Esophagus squamous epithelium (tissue), 5 donors: ENCODE measurements around the gene LIPC. TPM values are rescaled to one million over a fixed set of nuclear protein-coding genes. Genes with fewer than 3 reads are reported as not detected.

ENCODE experiments used
- DNase-seq: peaks from one replicate; lab custom pipeline; 2025; lab: John Stamatoyannopoulos, UW
- H3K27ac ChIP-seq, 4 donors: fragments of 200-600 bp; sonication (generic); one replicate each; pipeline ENCODE4 v1.5.1; 2016 to 2019; ENCODE audit warnings: mild to moderate bottlenecking in 1 of 4
- H3K27me3 ChIP-seq, 4 donors: fragments of 200-600 bp; sonication (generic); 1 replicate in 3 of 4; 2 replicates in 1 of 4; pipeline versions ENCODE4 v1.5.1 to v1.6.0; 2017 to 2021; ENCODE audit warnings: antibody characterized with exemption in 1 of 4
- H3K36me3 ChIP-seq, 3 donors: fragments of 200-600 bp; sonication (generic); one replicate each; pipeline ENCODE4 v1.5.1; 2016 to 2019
- H3K4me1 ChIP-seq, 3 donors: fragments of 200-600 bp; sonication (generic); one replicate each; pipeline ENCODE4 v1.5.1; 2017 to 2019
- H3K4me3 ChIP-seq, 4 donors: fragments of 200-600 bp; sonication (generic); 1 replicate in 3 of 4; 2 replicates in 1 of 4; pipeline ENCODE4 v1.5.1; 2016 to 2019; ENCODE audit warnings: mild to moderate bottlenecking in 2 of 4, moderate library complexity in 1 of 4
- H3K9me3 ChIP-seq, 3 donors: fragments of 200-600 bp; sonication (generic); one replicate each; pipeline ENCODE4 v1.5.1; 2016 to 2019
- POLR2A ChIP-seq, 4 donors: fragments of 450-650 bp; IDR thresholded peaks; one replicate each; pipeline ENCODE4 v1.6.1; 2017; ENCODE audit warnings: antibody characterized with exemption in 4 of 4, mild to moderate bottlenecking in 4 of 4, moderate library complexity in 3 of 4
- WGBS, 2 donors: methylation state at CpG; one replicate each; pipeline ENCODE4 v1.1.5; 2018; 5-methylcytosine and 5-hydroxymethylcytosine counted together
- intact Hi-C: fragments of 100-400 bp; cut with DNase I; formaldehyde crosslinking; loops from one replicate; pipeline ENCODE4 v1.15.0; 2022
- total RNA-seq, 4 donors: library from RNA; depleted of rRNA; stranded (reverse); fragments of >200 nt; gene quantifications; one replicate each; pipeline ENCODE4 v1.1.0, GENCODE V29; 2016
- TF ChIP-seq, protein P1 (sequence below), 6 experiments: fragments of 450-650 bp in 4 of 6; fragments of 200-600 bp in 2 of 6; sonication (generic) in 2 of 6; IDR thresholded peaks; one replicate each; pipeline ENCODE4 v1.5.1; 2016 to 2019; ENCODE audit warnings: antibody characterized with exemption in 6 of 6, mild to moderate bottlenecking in 4 of 6, moderate library complexity in 4 of 6
- donor health status: DM: yes; HTN: yes; CAD: no.

The LIPC gene
- total RNA-seq, 4 donors from 2014 or later, result 0.27 to 1.1 (median 0.38) TPM; not detected in 1

DNA sequence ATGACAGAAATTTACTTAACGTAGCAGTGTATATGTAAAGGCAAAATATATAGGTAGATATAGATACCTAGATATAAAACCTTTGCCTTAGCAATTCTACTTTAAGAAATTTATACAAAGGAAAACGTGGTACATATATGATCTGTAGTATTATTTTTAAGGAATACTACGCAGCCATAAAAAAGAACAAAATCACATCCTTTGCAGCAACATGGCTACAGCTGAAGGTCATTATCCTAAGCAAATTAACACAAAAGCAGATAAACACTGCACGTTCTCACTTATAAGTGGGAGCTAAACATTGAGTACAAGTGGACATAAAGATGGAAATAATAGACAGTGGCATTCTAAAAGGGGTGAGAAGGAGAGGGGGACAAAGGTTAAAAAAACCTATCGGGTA, 14.8 kb upstream of the LIPC start:
- intact Hi-C loops, result no loop called here
- no peaks in the 10 kb centered on the region for H3K27me3 ChIP-seq
- WGBS, 2 donors, result 68 to 93% methylated on average over 5 of the region's 5 CpGs
- H3K4me1 ChIP-seq, result no peaks in the 10 kb centered on the region
- no peak overlapping the region for H3K4me3 ChIP-seq
- no peak for TF ChIP-seq POLR2A (IDR thresholded peaks at IDR 0.05)
- TF ChIP-seq, protein P1, sequence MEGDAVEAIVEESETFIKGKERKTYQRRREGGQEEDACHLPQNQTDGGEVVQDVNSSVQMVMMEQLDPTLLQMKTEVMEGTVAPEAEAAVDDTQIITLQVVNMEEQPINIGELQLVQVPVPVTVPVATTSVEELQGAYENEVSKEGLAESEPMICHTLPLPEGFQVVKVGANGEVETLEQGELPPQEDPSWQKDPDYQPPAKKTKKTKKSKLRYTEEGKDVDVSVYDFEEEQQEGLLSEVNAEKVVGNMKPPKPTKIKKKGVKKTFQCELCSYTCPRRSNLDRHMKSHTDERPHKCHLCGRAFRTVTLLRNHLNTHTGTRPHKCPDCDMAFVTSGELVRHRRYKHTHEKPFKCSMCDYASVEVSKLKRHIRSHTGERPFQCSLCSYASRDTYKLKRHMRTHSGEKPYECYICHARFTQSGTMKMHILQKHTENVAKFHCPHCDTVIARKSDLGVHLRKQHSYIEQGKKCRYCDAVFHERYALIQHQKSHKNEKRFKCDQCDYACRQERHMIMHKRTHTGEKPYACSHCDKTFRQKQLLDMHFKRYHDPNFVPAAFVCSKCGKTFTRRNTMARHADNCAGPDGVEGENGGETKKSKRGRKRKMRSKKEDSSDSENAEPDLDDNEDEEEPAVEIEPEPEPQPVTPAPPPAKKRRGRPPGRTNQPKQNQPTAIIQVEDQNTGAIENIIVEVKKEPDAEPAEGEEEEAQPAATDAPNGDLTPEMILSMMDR (IDR thresholded peaks at IDR 0.05), result no peak
- no peaks in the 10 kb centered on the region for H3K36me3 ChIP-seq
- no peaks in the 10 kb centered on the region for H3K9me3 ChIP-seq
- no peak for DNase-seq
- no peak overlapping the region for H3K27ac ChIP-seq

DNA sequence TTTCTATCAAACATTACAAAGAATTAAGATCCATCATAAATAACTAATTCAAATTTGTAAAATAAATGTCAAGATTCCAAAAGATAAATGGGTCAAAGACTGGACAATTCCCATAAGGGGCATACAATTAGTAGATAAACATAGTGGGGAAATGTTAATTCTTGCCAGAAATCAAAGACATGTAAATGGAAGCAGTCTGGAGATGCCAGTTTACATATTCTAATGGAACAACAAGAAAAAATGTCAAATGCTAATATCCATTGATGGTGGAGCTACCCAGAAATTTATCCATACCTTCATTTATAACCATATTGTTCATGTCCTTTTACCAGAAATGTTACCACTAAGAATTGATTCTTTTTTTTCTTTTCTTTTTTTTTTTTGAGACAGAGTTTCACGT, 13.7 kb upstream of the LIPC start:
- H3K9me3 ChIP-seq, result no peaks in the 10 kb centered on the region
- no peaks in the 10 kb centered on the region for H3K27me3 ChIP-seq
- no peaks in the 10 kb centered on the region for H3K4me1 ChIP-seq
- no peaks in the 10 kb centered on the region for H3K36me3 ChIP-seq
- intact Hi-C loops, result no loop called here
- H3K27ac ChIP-seq, result no peak overlapping the region
- no peak for DNase-seq
- WGBS, 2 donors, result 75 to 80% methylated on average over 1 of the region's 1 CpG
- no peak for TF ChIP-seq POLR2A (IDR thresholded peaks at IDR 0.05)
- TF ChIP-seq, protein P1 (IDR thresholded peaks at IDR 0.05), result no peak
- no peak overlapping the region for H3K4me3 ChIP-seq

DNA sequence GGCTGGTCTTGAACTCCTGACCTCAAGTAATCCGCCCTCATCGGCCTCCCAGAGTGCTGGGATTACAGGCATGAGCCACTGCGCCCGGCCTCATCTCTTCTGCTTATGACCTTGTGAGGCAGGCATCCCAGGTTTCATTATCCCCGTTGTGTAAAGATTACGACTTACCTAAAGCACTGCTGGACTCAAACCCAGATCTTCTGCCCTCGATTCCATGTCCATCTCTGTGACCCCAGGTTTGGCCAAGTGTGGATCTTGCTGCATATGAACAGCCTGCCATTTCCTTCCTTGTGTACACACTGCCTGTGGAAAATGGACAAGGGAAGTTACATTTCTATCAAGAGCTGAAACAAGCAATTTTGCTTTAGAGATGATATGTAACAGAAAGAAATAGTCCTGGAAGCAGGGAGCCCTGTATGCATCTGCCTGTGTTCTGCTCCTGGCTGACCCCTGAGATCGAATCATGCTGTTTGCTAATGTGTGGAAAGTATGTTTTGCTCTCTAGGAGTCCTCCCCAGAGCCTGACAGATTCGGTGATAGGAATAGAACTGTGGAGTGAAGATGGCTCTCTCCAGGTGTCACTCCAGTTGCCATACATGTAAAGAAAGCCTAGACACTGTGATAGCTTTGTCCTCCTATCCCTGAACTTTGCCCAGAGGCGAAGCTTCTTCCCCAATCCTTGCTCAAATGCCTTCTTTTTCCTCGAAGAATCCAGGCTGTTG, 11.8 kb upstream of the LIPC start:
- intact Hi-C loops, result no loop called here
- Histone ChIP-seq H3K9me3 (no peaks in the 10 kb centered on the region), H3K4me3 (no peak overlapping the region), H3K4me1 (peaks cover 0 to 11% (median 10%) of the 10 kb centered on the region in 3 donors), H3K27ac (no peak overlapping the region), H3K36me3 (no peaks in the 10 kb centered on the region), H3K27me3 (no peaks in the 10 kb centered on the region)
- TF ChIP-seq, protein P1 (IDR thresholded peaks at IDR 0.05), result no peak
- no peak for TF ChIP-seq POLR2A (IDR thresholded peaks at IDR 0.05)
- WGBS, 2 donors, result 91 to 95% methylated on average over 9 to 10 of the region's 11 CpGs
- DNase-seq, result no peak

DNA sequence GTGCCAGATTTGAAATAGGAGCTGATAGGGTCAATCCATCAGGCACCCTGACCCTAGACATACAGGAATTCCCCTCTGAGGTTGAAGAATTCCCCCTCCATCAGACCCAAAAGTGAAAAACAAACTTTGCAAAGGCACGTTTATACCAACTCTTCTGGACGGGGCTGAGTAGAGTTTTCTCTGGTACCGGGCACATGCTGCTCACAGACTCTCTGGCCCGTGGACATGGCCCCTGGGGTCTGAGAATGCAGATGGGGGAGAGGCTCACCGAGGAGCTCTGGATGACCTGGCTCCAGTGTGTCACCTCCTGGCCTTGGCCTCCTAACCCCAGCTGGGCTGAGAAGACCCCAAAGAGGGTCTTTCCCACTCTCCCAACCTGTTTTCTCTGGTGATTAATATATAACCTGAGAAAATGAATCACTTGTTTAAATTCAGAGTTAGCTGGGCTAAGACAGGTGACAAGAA, 11.2 kb upstream of the LIPC start:
- intact Hi-C loops, result no loop called here
- no peak overlapping the region for H3K4me3 ChIP-seq
- no peaks in the 10 kb centered on the region for H3K27me3 ChIP-seq
- no peaks in the 10 kb centered on the region for H3K9me3 ChIP-seq
- WGBS, 2 donors, result 46 to 51% methylated on average over 5 of the region's 5 CpGs
- DNase-seq, result no peak
- no peak for TF ChIP-seq POLR2A (IDR thresholded peaks at IDR 0.05)
- TF ChIP-seq, protein P1 (IDR thresholded peaks at IDR 0.05), result no peak
- peaks cover 0 to 12% (median 10%) of the 10 kb centered on the region in 3 donors for H3K4me1 ChIP-seq
- H3K36me3 ChIP-seq, result no peaks in the 10 kb centered on the region
- no peak overlapping the region for H3K27ac ChIP-seq

DNA sequence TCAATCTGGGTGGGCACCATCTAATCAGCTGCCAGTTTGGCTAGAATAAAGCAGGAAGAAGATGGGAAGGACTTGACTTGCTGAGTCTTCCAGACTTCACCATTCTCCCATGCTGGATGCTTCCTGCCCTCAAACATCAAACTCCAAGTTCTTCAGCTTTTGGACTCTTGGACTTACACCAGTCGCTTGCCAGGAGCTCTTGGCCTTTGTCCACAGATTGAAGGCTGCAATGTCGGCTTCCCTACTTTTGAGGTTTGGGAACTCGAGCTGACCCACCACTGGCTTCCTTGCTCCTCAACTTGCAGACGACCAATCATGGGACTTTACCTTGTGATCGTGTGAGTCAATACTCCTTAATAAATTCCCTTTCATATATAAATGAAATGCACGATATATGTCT, 8.6 kb upstream of the LIPC start:
- Histone ChIP-seq H3K9me3 (no peaks in the 10 kb centered on the region), H3K36me3 (no peaks in the 10 kb centered on the region), H3K4me3 (no peak overlapping the region), H3K27ac (no peak overlapping the region), H3K27me3 (no peaks in the 10 kb centered on the region), H3K4me1 (peaks cover 0 to 14% (median 10%) of the 10 kb centered on the region in 3 donors)
- intact Hi-C loops, result no loop called here
- 58 to 66% methylated on average over 6 of the region's 6 CpGs for WGBS, 2 donors
- no peak for DNase-seq
- TF ChIP-seq POLR2A (IDR thresholded peaks at IDR 0.05), result no peak
